WTC11 (cell line): ENCODE data around the gene PDK1.

Experiments used
- CBFB ChIP-seq: sonication (generic); formaldehyde crosslinking; IDR thresholded peaks from 2 replicates; pipeline ENCODE4 v1.8.1; 2022; ENCODE audit warnings: mild to moderate bottlenecking, low read depth, missing genetic modification reagents
- CREM ChIP-seq: sonication (generic); formaldehyde crosslinking; IDR thresholded peaks from 2 replicates; pipeline ENCODE4 v1.8.1; 2022; ENCODE audit warnings: mild to moderate bottlenecking, missing genetic modification reagents, moderate library complexity
- TF ChIP-seq, protein P1 (sequence below): fragments of 200-600 bp; IDR thresholded peaks from 2 replicates; pipeline ENCODE4 v1.8.0; 2022; ENCODE audit warnings: antibody characterized with exemption

DNA sequence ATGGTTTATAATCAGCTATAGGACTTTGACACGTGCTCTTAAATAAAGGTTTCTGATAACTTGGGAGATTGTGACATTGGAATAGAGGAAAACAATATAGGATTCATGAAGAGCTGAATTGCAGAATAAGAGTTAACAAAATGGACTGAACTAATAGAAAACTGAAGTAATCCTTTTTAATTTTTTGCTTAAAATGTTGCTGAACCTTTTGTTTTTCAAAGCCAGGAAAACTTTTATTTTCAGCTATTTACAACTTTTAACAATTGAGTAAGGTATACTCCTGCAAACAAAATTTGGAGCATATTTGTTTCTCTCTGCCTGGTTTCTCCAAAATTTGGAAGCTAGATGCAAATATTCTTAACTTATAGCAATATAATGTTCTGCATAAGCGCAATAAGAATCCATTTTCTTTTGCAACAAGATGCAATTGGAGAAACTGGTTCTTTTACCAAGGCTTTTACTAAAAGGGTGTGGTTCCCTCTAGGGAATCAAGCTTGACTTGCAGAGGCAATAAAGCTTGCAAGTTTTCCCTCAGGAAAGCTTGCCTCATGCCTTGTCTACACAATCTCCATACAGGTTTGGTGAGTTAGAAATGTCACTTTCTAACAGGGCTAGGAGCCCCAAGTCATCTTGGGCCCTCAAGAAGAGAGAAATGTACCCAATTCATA, 10.3 kb upstream of the PDK1 start:
- TF ChIP-seq, protein P1, sequence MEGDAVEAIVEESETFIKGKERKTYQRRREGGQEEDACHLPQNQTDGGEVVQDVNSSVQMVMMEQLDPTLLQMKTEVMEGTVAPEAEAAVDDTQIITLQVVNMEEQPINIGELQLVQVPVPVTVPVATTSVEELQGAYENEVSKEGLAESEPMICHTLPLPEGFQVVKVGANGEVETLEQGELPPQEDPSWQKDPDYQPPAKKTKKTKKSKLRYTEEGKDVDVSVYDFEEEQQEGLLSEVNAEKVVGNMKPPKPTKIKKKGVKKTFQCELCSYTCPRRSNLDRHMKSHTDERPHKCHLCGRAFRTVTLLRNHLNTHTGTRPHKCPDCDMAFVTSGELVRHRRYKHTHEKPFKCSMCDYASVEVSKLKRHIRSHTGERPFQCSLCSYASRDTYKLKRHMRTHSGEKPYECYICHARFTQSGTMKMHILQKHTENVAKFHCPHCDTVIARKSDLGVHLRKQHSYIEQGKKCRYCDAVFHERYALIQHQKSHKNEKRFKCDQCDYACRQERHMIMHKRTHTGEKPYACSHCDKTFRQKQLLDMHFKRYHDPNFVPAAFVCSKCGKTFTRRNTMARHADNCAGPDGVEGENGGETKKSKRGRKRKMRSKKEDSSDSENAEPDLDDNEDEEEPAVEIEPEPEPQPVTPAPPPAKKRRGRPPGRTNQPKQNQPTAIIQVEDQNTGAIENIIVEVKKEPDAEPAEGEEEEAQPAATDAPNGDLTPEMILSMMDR = no peak
- TF ChIP-seq CREM (no peak), CBFB (no peak)
